Ovary (tissue), 9 donors: ENCODE measurements around the gene ST14. TPM values are rescaled to one million over a fixed set of nuclear protein-coding genes. Genes with fewer than 3 reads are reported as not detected.

ENCODE experiments used
- DNase-seq, 5 donors: peaks; one replicate each; pipeline ENCODE4 v3.0.0-alpha.2; 2019 to 2020
- H3K27ac ChIP-seq, 2 donors: fragments of 200-600 bp; one replicate each; pipeline versions ENCODE4 v1.5.1 to v1.8.0; 2019 to 2022
- H3K27me3 ChIP-seq: fragments of 200-600 bp; one replicate; pipeline ENCODE4 v1.8.0; 2022
- H3K36me3 ChIP-seq: fragments of 200-600 bp; sonication (generic); one replicate; pipeline ENCODE4 v1.5.1; 2019
- H3K4me1 ChIP-seq: one replicate; pipeline ENCODE4 v1.8.1; 2013; ENCODE audit warnings: mild to moderate bottlenecking, moderate library complexity; ENCODE audit not compliant: insufficient read depth
- H3K4me3 ChIP-seq: fragments of 200-600 bp; sonication (generic); one replicate; pipeline ENCODE4 v1.5.1; 2017
- H3K9me3 ChIP-seq, 2 donors: fragments of 200-600 bp in 1 of 2; sonication (generic) in 1 of 2; one replicate each; pipeline versions ENCODE4 v1.5.1 to v1.8.1; 2013 to 2019; ENCODE audit warnings: mild to moderate bottlenecking in 1 of 2, moderate library complexity in 1 of 2
- CTCF ChIP-seq, 3 donors: fragments of 450-650 bp in 2 of 3; fragments of 200-600 bp in 1 of 3; IDR thresholded peaks; one replicate each; pipeline versions ENCODE4 v1.5.1 to v1.8.0; 2016 to 2022; ENCODE audit warnings: antibody characterized with exemption in 3 of 3, mild to moderate bottlenecking in 1 of 3
- EP300 ChIP-seq: sonication (generic); formaldehyde crosslinking; IDR thresholded peaks from one replicate; pipeline ENCODE4 v1.6.1; 2017; ENCODE audit warnings: antibody characterized with exemption
- POLR2A ChIP-seq: fragments of 450-650 bp; IDR thresholded peaks from one replicate; pipeline ENCODE4 v1.6.1; 2017; ENCODE audit warnings: antibody characterized with exemption, mild to moderate bottlenecking, moderate library complexity
- WGBS, 3 donors: extraction: QIAGEN DNeasy Blood & Tissue Kit in 1 of 3; methylation state at CpG; one replicate each; pipeline versions ENCODE4 v1.1.5 to v1.1.7; 2013 to 2017; 5-methylcytosine and 5-hydroxymethylcytosine counted together
- intact Hi-C, 4 donors: fragments of 100-400 bp; cut with DNase I; formaldehyde crosslinking; loops; one replicate each; pipeline versions ENCODE4 v1.11.0 to v1.15.1; 2022 to 2023
- polyA plus RNA-seq, 2 donors: library from polyadenylated mRNA; stranded (reverse); fragments of 200-250 nt in 1 of 2; fragments of 350-450 nt in 1 of 2; fragmentation: Illumina TruSeq in 1 of 2; extraction: RNeasy Lipid Tissue Mini Kit (QIAGEN cat#74804) in 1 of 2; gene quantifications; one replicate each; pipeline ENCODE4 v1.2.3, GENCODE V29; 2013 to 2014
- total RNA-seq, 7 donors: library from RNA; depleted of rRNA in 2 of 7; stranded (reverse); fragments of >200 nt in 2 of 7; fragmentation: NEBNext Ultra II Directional in 3 of 7; extraction: Animal tissue kit (Norgen Biotek cat#: 25700) in 3 of 7; gene quantifications; one replicate each; pipeline versions ENCODE4 v1.1.0 to v1.2.4, GENCODE V29; 2016 to 2023
- donor health status: DM: no; HTN: no; CAD: no; lungs with moderate emphysema.
- donor health status: DM: no; HTN: no; CAD: no.
- donor health status: Bipolar disorder and iron deficiency.
- donor health status: DM: yes; HTN: yes; CAD: no.
- donor health status: DM: no; HTN: no; CAD: no.
- donor health status: DM: yes; HTN: yes; CAD: no.

Gene ST14
- total and polyA plus RNA-seq, 9 donors = 0.18 to 76.2 (median 4.5) TPM

- no peak for DNase-seq
- no peaks in the 10 kb centered on the region for H3K4me1 ChIP-seq
- intact Hi-C loops = no loop called here
- H3K27me3 ChIP-seq = no peaks in the 10 kb centered on the region
- H3K4me3 ChIP-seq = no peak overlapping the region
- 90 to 92% (median 91%) methylated on average over 21 of the region's 21 CpGs for WGBS, 3 donors
- no peaks in the 10 kb centered on the region for H3K36me3 ChIP-seq
- no peak overlapping the region for H3K27ac ChIP-seq
- H3K9me3 ChIP-seq = no peaks in the 10 kb centered on the region
- TF ChIP-seq POLR2A (no peak), EP300 (no peak)
Measured at GRCh38 chr11:130194241-130195023, 34.9 kb downstream of the ST14 start.

GRCh38 chr11:130197386-130198035, 37.9 kb downstream of the ST14 start:
- no peak overlapping the region for H3K4me3 ChIP-seq
- no peaks in the 10 kb centered on the region for H3K9me3 ChIP-seq
- H3K27me3 ChIP-seq = no peaks in the 10 kb centered on the region
- no peak overlapping the region for H3K27ac ChIP-seq
- WGBS, 3 donors = 87 to 92% (median 91%) methylated on average over 25 to 27 of the region's 27 CpGs
- TF ChIP-seq EP300 (no peak), CTCF (IDR thresholded peaks at IDR 0.05) (no peak), POLR2A (no peak)
- H3K4me1 ChIP-seq = no peaks in the 10 kb centered on the region
- intact Hi-C loops = no loop called here
- no peak for DNase-seq
- H3K36me3 ChIP-seq = no peaks in the 10 kb centered on the region

GRCh38 chr11:130198292-130198691, 38.7 kb downstream of the ST14 start:
- H3K27me3 ChIP-seq = no peaks in the 10 kb centered on the region
- no peaks in the 10 kb centered on the region for H3K36me3 ChIP-seq
- intact Hi-C loops = no loop called here
- H3K27ac ChIP-seq = no peak overlapping the region
- no peak for TF ChIP-seq CTCF (IDR thresholded peaks at IDR 0.05)
- no peak for TF ChIP-seq POLR2A
- no peak for TF ChIP-seq EP300
- 77 to 80% (median 78%) methylated on average over 22 of the region's 22 CpGs for WGBS, 3 donors
- DNase-seq = no peak
- H3K4me1 ChIP-seq = no peaks in the 10 kb centered on the region
- no peaks in the 10 kb centered on the region for H3K9me3 ChIP-seq
- no peak overlapping the region for H3K4me3 ChIP-seq

GRCh38 chr11:130198964-130199363, 39.4 kb downstream of the ST14 start:
- no peaks in the 10 kb centered on the region for H3K9me3 ChIP-seq
- H3K27me3 ChIP-seq = no peaks in the 10 kb centered on the region
- no peak for DNase-seq
- TF ChIP-seq POLR2A (no peak), EP300 (no peak), CTCF (IDR thresholded peaks at IDR 0.05) (no peak)
- WGBS, 3 donors = 91 to 93% (median 92%) methylated on average over 15 of the region's 15 CpGs
- no peak overlapping the region for H3K27ac ChIP-seq
- intact Hi-C loops = no loop called here
- H3K4me3 ChIP-seq = no peak overlapping the region
- no peaks in the 10 kb centered on the region for H3K36me3 ChIP-seq
- no peaks in the 10 kb centered on the region for H3K4me1 ChIP-seq

GRCh38 chr11:130199792-130200191, 40.2 kb downstream of the ST14 start:
- Histone ChIP-seq H3K4me1 (no peaks in the 10 kb centered on the region), H3K4me3 (no peak overlapping the region), H3K27ac (no peak overlapping the region), H3K27me3 (no peaks in the 10 kb centered on the region), H3K36me3 (no peaks in the 10 kb centered on the region), H3K9me3 (no peaks in the 10 kb centered on the region)
- intact Hi-C loops = loop anchor here in 1 of 4 donors (10.0 kb wide), 1 partner anchor 225 kb away; the partner anchor contains the start of gene ADAMTS8
- DNase-seq = no peak
- 85 to 87% (median 85%) methylated on average over 12 of the region's 12 CpGs for WGBS, 3 donors
- TF ChIP-seq CTCF (IDR thresholded peaks at IDR 0.05) = no peak
